ENCODE measurements around the gene MR1. TPM values are rescaled to one million over a fixed set of nuclear protein-coding genes. Genes with fewer than 3 reads are reported as not detected.

Gene MR1
- total and polyA plus RNA-seq, 9 of the 15 experiments (the other 6 are each of a cell fraction or from before 2014, with no cell fraction given), result 9.7 to 21.7 (median 15.6) TPM

DNA sequence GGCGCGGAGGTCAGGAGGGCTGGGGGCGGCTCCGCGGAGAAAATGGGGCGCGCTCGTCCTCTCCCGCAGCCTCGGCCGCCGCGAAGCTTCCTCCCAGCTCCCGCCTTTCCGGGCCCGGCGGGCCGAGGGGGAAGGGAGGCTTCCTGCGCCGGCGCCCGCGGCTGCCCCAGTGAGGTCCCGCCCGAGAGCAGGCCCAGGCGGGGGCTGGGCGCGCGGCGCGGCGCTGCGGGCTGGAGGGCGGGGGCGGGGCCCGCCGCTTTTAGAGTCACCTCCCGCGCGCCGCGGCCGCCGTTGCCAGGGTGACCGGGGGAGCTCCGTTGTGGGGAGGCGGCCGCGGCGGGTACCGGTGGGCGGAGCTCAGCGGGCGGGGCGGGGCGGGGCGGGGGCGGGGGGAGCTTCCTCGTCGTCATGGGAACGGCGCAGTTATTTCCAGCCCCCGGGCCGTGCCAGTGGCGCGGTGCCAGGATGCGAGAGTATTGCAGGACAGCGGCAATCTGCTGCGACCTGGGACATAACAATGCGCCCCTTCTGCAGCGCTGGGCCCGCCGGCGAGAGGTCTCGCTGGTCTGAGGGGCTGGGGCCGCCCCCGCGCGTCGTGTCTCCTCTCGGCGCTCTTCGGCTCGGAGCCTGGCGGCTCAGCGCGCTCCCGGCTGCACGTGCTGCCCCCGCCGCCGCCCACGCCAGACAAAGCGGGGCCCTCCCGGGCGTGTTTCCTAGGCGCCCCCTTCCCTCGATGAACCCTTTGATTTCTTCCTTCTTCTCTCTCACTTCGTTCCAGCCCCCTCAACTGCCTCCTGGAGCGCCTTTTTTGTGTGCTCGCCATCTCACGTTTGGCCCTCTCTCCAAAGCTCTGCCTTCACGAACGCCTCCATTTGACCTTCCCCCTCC, 71.6 kb downstream of the MR1 start (continued):
- peak; percentile 82 for TF ChIP-seq PRPF4 (IDR thresholded peaks at IDR 0.05; ENCODE audit: insufficient read depth, low read depth, low read length, poor library complexity, severe bottlenecking)
- TF ChIP-seq, protein P1, sequence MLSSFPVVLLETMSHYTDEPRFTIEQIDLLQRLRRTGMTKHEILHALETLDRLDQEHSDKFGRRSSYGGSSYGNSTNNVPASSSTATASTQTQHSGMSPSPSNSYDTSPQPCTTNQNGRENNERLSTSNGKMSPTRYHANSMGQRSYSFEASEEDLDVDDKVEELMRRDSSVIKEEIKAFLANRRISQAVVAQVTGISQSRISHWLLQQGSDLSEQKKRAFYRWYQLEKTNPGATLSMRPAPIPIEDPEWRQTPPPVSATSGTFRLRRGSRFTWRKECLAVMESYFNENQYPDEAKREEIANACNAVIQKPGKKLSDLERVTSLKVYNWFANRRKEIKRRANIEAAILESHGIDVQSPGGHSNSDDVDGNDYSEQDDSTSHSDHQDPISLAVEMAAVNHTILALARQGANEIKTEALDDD (IDR thresholded peaks at IDR 0.05), result no peak
- peak; percentile 16 for TF ChIP-seq MEIS2 (IDR thresholded peaks at IDR 0.05; ENCODE audit: partially characterized antibody)
- peak; percentile 87 for TF ChIP-seq FIP1L1 (IDR thresholded peaks at IDR 0.05; ENCODE audit: low read depth, low read length, poor library complexity, severe bottlenecking)
- TF ChIP-seq NRF1 (conservative IDR thresholded peaks at IDR 0.05 in 1 of 2, IDR thresholded peaks at IDR 0.05 in 1 of 2), result peak; percentile 87 to 89
- TF ChIP-seq SMAD4 (CRISPR knock-in tag; conservative IDR thresholded peaks at IDR 0.05), result peak; percentile 72
- TF ChIP-seq RUNX1 (IDR thresholded peaks at IDR 0.05; ENCODE audit: low read depth), result 0 out of 2 replicates have a peak, but pooled peaks have one; percentile 26
- no peak; the same call in 1 of the 2 replicates for TF ChIP-seq ARID1B (IDR thresholded peaks at IDR 0.05)
- 0 out of 2 replicates have a peak, but pooled peaks have one; percentile 41 for TF ChIP-seq NR4A1 (CRISPR knock-in tag; IDR thresholded peaks at IDR 0.05)
- TF ChIP-seq NR4A1 (tag; IDR thresholded peaks at IDR 0.05), result no peak
- 0 out of 2 replicates have a peak, but pooled peaks have one; percentile 9 for TF ChIP-seq SPI1 (IDR thresholded peaks at IDR 0.05; ENCODE audit: borderline replicate concordance, low read depth, low read length)
- TF ChIP-seq, protein P2, sequence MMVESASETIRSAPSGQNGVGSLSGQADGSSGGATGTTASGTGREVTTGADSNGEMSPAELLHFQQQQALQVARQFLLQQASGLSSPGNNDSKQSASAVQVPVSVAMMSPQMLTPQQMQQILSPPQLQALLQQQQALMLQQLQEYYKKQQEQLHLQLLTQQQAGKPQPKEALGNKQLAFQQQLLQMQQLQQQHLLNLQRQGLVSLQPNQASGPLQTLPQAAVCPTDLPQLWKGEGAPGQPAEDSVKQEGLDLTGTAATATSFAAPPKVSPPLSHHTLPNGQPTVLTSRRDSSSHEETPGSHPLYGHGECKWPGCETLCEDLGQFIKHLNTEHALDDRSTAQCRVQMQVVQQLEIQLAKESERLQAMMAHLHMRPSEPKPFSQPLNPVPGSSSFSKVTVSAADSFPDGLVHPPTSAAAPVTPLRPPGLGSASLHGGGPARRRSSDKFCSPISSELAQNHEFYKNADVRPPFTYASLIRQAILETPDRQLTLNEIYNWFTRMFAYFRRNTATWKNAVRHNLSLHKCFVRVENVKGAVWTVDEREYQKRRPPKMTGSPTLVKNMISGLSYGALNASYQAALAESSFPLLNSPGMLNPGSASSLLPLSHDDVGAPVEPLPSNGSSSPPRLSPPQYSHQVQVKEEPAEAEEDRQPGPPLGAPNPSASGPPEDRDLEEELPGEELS (CRISPR knock-in tag; IDR thresholded peaks at IDR 0.05; ENCODE audit: borderline replicate concordance), result peak; percentile 65; the same call in 1 of the 2 replicates
- TF ChIP-seq, protein P3, sequence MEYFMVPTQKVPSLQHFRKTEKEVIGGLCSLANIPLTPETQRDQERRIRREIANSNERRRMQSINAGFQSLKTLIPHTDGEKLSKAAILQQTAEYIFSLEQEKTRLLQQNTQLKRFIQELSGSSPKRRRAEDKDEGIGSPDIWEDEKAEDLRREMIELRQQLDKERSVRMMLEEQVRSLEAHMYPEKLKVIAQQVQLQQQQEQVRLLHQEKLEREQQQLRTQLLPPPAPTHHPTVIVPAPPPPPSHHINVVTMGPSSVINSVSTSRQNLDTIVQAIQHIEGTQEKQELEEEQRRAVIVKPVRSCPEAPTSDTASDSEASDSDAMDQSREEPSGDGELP (CRISPR knock-in tag; IDR thresholded peaks at IDR 0.05; ENCODE audit: borderline replicate concordance), result 0 out of 2 replicates have a peak, but pooled peaks have one; percentile 3
- TF ChIP-seq CBX2 (IDR thresholded peaks at IDR 0.05; ENCODE audit: insufficient read depth, low read length, poor library complexity, severe bottlenecking), result no peak
- peak; percentile 71 for TF ChIP-seq TAF1 (IDR thresholded peaks at IDR 0.05; ENCODE audit: control insufficient read depth, extremely low read depth, insufficient read depth, low read length, severe bottlenecking)
- TF ChIP-seq GATAD2A (IDR thresholded peaks at IDR 0.05), result peak; percentile 30; the same call in 1 of the 2 replicates
- TF ChIP-seq, protein P4, sequence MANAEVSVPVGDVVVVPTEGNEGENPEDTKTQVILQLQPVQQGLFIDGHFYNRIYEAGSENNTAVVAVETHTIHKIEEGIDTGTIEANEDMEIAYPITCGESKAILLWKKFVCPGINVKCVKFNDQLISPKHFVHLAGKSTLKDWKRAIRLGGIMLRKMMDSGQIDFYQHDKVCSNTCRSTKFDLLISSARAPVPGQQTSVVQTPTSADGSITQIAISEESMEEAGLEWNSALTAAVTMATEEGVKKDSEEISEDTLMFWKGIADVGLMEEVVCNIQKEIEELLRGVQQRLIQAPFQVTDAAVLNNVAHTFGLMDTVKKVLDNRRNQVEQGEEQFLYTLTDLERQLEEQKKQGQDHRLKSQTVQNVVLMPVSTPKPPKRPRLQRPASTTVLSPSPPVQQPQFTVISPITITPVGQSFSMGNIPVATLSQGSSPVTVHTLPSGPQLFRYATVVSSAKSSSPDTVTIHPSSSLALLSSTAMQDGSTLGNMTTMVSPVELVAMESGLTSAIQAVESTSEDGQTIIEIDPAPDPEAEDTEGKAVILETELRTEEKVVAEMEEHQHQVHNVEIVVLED (CRISPR knock-in tag; IDR thresholded peaks at IDR 0.05), result peak; percentile 33; the same call in 1 of the 2 replicates
- TF ChIP-seq, protein P5, sequence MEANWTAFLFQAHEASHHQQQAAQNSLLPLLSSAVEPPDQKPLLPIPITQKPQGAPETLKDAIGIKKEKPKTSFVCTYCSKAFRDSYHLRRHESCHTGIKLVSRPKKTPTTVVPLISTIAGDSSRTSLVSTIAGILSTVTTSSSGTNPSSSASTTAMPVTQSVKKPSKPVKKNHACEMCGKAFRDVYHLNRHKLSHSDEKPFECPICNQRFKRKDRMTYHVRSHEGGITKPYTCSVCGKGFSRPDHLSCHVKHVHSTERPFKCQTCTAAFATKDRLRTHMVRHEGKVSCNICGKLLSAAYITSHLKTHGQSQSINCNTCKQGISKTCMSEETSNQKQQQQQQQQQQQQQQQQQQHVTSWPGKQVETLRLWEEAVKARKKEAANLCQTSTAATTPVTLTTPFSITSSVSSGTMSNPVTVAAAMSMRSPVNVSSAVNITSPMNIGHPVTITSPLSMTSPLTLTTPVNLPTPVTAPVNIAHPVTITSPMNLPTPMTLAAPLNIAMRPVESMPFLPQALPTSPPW (CRISPR knock-in tag; IDR thresholded peaks at IDR 0.05), result peak; percentile 98
